K562 (cell line): ENCODE measurements around the gene OR10T2.

Source experiments
- ARID3A ChIP-seq: IDR thresholded peaks from 2 replicates; pipeline ENCODE4 v1.6.1; 2012; ENCODE audit warnings: low read depth, low read length, improper control_type of control experiment, borderline replicate concordance
- PREB ChIP-seq: sonication (generic); formaldehyde crosslinking; IDR thresholded peaks from 2 replicates; pipeline ENCODE4 v1.8.1; 2023; ENCODE audit warnings: mild to moderate bottlenecking, missing genetic modification reagents
- ZNF655 ChIP-seq: fragments of 250-450 bp; sonication (Bioruptor Pico); IDR thresholded peaks from 2 replicates; pipeline ENCODE4 v1.5.0; 2021

GRCh38 chr1:158422212-158422611 lies 22.9 kb upstream of the OR10T2 start:
- TF ChIP-seq ARID3A = no peak
- TF ChIP-seq PREB (CRISPR knock-in tag) = no peak
- no peak for TF ChIP-seq ZNF655 (CRISPR knock-in tag)
